AG09309 (cell line): ENCODE data around the gene BMP3.
"Not testable (repeated sequence)": the region's sequence is repeated elsewhere in the genome, so short reads cannot be mapped to it uniquely, and the experiment has no call there.

ENCODE experiments used
- DNase-seq: peaks from one replicate; pipeline ENCODE4 v3.0.0-alpha.2; 2010; ENCODE audit warnings: low read depth
- H3K4me3 ChIP-seq: 2 replicates; pipeline ENCODE4 v1.5.1; 2011; ENCODE audit warnings: mild to moderate bottlenecking, low read depth, low read length, moderate library complexity; ENCODE audit not compliant: control insufficient read depth
- TF ChIP-seq, protein P1 (sequence below): IDR thresholded peaks from 2 replicates; pipeline ENCODE4 v1.5.1; 2011; ENCODE audit warnings: mild to moderate bottlenecking, low read depth, low read length, inconsistent platforms; ENCODE audit not compliant: insufficient read depth, control insufficient read depth; ENCODE audit errors: missing control alignments

Gene BMP3

DNA sequence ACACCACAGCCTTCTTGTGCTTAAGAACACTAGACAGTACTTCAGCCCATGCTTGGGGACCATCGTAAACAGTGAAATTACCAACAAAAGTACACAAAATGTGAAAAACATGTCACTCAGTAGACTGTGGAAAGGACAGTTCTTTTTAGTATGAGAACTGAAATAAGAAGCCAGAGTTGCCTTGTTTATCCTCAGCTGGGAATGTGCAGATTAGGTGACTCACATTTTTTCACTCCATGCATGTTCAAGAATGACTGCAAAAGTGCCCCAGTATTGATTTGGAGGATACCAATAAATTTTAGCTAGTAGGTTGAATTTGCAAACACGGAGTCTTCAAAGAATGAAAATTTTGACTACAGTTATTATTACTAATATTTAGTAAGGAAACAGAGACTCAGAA, 23.1 kb upstream of the BMP3 start:
- TF ChIP-seq, protein P1, sequence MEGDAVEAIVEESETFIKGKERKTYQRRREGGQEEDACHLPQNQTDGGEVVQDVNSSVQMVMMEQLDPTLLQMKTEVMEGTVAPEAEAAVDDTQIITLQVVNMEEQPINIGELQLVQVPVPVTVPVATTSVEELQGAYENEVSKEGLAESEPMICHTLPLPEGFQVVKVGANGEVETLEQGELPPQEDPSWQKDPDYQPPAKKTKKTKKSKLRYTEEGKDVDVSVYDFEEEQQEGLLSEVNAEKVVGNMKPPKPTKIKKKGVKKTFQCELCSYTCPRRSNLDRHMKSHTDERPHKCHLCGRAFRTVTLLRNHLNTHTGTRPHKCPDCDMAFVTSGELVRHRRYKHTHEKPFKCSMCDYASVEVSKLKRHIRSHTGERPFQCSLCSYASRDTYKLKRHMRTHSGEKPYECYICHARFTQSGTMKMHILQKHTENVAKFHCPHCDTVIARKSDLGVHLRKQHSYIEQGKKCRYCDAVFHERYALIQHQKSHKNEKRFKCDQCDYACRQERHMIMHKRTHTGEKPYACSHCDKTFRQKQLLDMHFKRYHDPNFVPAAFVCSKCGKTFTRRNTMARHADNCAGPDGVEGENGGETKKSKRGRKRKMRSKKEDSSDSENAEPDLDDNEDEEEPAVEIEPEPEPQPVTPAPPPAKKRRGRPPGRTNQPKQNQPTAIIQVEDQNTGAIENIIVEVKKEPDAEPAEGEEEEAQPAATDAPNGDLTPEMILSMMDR, result no peak
- no peak for DNase-seq
- H3K4me3 ChIP-seq, result no peak overlapping the region

DNA sequence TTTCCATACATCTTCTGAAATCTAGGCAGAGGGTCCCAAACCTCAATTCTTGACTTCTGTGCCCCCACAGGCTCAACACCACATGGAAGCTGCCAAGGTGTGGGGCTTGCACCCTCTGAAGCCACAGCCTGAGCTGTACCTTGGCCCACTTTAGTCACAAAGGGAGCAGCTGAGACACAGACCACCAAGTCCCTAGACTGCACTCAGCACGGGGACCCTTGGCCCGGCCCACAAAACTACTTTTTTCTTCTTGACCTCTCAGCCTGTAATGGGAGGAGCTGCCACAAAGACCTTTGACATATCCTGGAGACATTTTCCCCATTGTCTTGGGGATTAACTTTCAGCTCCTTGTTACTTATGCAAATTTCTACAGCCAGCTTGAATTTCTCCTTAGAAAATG, 13.9 kb upstream of the BMP3 start:
- H3K4me3 ChIP-seq, DNase-seq: not testable (repeated sequence)

DNA sequence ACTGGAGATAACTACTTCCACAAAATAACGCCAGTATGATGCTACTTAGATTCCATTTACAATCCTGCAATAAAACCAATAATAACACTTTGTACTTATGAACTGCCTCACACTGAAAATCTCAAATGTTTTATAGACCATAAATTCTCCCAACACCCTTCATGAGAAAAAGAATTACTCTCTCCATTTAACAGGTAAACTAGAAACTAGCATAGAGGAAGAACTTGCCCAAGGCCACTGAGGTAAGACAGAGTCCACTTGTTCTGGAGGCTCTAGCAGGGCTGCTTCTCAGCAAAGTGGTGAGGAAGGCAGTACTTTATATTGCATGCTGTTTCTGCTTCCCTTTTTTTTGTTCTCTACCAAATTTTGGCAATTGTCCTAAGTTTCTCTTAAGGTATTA, 11.5 kb upstream of the BMP3 start:
- no peak for DNase-seq
- H3K4me3 ChIP-seq, result no peak overlapping the region
- TF ChIP-seq, protein P1, result no peak

DNA sequence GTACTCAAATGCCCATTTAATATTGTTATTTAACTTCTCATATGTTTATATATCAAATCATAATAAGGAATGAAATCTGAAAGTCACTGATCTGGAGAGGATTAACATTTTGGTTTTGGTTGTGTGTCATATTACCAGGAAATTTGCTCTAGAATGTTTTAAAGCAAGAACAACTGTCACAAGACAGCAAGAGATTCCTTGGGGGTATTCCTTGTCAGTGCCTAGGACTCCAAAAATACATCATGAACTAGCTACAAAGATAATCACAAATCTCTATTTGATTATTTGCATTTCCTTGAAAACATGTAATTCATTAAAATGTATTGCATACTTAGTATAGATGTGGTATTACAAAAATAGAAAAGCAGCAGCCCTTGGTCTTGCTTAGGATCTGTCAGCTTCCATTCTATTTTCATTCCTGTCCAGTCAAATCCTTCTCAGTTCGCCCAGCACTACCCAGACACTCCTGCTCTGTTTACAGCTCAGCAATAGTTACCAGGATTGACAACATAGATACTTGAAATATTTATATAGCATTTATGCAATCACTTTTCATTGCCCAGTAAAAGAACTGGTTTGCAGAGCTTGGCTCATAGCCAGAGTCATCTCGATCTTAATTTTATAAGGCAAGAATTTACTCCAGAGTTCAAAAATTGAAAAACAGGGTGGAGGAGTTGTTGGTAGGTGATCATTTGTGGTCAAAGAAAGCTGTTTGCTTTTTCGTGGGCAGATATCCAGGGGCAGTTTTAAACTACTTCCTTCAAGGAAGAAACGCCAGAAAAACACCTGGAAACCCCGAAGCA, 9.2 kb upstream of the BMP3 start:
- no peak overlapping the region for H3K4me3 ChIP-seq
- DNase-seq, result no peak
- TF ChIP-seq, protein P1, result no peak

DNA sequence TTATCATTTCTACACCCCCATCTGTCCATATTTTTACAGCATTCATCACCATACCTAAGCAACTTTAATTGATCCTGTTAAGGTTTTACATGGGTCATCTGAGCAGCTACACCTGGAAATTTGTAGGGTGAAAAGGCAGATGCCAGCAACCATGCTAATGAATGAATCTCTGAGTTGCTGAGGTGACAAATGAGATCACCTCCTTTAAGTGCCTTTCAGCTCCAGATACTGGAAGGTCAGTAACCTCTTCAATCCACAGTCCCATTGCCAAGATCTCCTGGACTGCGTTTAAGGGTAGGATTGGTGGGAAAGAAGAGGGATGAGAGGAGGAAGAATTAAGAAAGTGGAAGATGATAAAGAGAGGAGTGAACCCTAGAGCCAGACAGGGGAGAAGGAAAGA, 8.5 kb upstream of the BMP3 start:
- DNase-seq, result no peak
- TF ChIP-seq, protein P1, result no peak
- H3K4me3 ChIP-seq, result no peak overlapping the region

DNA sequence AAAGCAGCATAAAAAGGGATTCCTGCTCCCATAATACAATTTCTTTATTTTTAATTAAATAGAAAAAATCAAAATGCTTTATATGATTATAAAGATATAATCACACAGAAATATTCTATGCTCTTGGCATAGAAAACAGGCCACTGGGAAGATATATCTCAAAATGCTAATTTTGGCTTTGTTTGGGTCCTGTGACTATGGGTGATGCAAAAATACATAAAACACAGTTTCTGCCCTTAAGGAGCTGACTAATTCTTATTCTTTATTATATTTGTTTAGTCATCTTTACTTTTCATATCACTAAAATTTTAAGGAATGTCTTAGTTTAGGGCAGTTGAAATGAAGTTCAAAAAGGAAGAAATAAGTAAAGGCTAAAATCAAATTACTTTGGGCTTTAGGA, 7.0 kb upstream of the BMP3 start:
- no peak overlapping the region for H3K4me3 ChIP-seq
- TF ChIP-seq, protein P1, result no peak
- DNase-seq, result no peak

DNA sequence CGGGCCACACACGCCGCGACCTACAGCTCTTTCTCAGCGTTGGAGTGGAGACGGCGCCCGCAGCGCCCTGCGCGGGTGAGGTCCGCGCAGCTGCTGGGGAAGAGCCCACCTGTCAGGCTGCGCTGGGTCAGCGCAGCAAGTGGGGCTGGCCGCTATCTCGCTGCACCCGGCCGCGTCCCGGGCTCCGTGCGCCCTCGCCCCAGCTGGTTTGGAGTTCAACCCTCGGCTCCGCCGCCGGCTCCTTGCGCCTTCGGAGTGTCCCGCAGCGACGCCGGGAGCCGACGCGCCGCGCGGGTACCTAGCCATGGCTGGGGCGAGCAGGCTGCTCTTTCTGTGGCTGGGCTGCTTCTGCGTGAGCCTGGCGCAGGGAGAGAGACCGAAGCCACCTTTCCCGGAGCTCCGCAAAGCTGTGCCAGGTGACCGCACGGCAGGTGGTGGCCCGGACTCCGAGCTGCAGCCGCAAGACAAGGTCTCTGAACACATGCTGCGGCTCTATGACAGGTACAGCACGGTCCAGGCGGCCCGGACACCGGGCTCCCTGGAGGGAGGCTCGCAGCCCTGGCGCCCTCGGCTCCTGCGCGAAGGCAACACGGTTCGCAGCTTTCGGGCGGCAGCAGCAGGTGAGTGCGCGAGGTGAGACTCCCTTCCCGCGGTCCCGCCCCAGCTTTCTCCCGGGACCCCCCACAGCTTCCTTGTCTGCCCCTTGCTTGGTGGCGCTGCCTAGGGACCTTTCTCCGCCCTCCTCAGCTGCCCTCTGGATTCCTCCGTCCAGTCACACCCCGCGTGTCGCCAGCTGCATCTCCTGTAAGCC, 678 bp downstream of the BMP3 start:
- no peak for DNase-seq
- TF ChIP-seq, protein P1, result no peak
- peak overlapping the region; percentile 45 for H3K4me3 ChIP-seq
